Adrenal gland (tissue), 12 donors: ENCODE measurements around the gene SUCLG2. TPM values are rescaled to one million over a fixed set of nuclear protein-coding genes. Genes with fewer than 3 reads are reported as not detected.

Experiments used
- DNase-seq, 7 donors: peaks; one replicate each; pipeline ENCODE4 v3.0.0-alpha.2; 2019 to 2020
- H3K27ac ChIP-seq, 5 donors: fragments of 200-600 bp; sonication (generic) in 4 of 5; 1 replicate in 3 of 5; 2 replicates in 2 of 5; pipeline versions ENCODE4 v1.5.1 to v1.8.0; 2016 to 2020; ENCODE audit warnings: mild to moderate bottlenecking in 1 of 5
- H3K27me3 ChIP-seq: fragments of 200-600 bp; 2 replicates; pipeline ENCODE4 v1.8.0; 2021
- H3K36me3 ChIP-seq, 2 donors: fragments of 200-600 bp; replicated peaks in 1 of 2; 1 replicate in 1 of 2; 2 replicates in 1 of 2; pipeline versions ENCODE4 v1.5.1 to v1.8.0; 2018 to 2022
- H3K4me1 ChIP-seq, 2 donors: fragments of 200-600 bp; replicated peaks in 1 of 2; 1 replicate in 1 of 2; 2 replicates in 1 of 2; pipeline versions ENCODE4 v1.5.1 to v1.8.0; 2018 to 2021
- H3K4me3 ChIP-seq, 4 donors: fragments of 200-600 bp; sonication (generic) in 3 of 4; one replicate each; pipeline ENCODE4 v1.5.1; 2016 to 2018
- H3K9me3 ChIP-seq, 3 donors: fragments of 200-600 bp; sonication (generic) in 1 of 3; replicated peaks in 1 of 3; 1 replicate in 2 of 3; 2 replicates in 1 of 3; pipeline versions ENCODE4 v1.5.1 to v1.8.0; 2016 to 2021
- POLR2A ChIP-seq, 2 donors: fragments of 450-650 bp; IDR thresholded peaks; one replicate each; pipeline ENCODE4 v1.6.1; 2017; ENCODE audit warnings: antibody characterized with exemption in 2 of 2, mild to moderate bottlenecking in 2 of 2, moderate library complexity in 1 of 2
- WGBS, 4 donors: extraction: QIAGEN DNeasy Blood & Tissue Kit in 2 of 4; methylation state at CpG; one replicate each; pipeline versions ENCODE4 v1.1.5 to v1.1.7; 2013 to 2017; 5-methylcytosine and 5-hydroxymethylcytosine counted together
- intact Hi-C, 2 donors: fragments of 100-400 bp; cut with DNase I; formaldehyde crosslinking; loops; one replicate each; pipeline versions ENCODE4 v1.14.1 to v1.15.0; 2022 to 2023
- polyA plus RNA-seq, 3 donors: library from polyadenylated mRNA; stranded (reverse); fragments of 200-250 nt in 2 of 3; fragments of 350-450 nt in 1 of 3; fragmentation: Illumina TruSeq in 1 of 3; extraction: RNeasy Lipid Tissue Mini Kit (QIAGEN cat#74804) in 1 of 3; gene quantifications; one replicate each; pipeline ENCODE4 v1.2.3, GENCODE V29; 2013 to 2014
- total RNA-seq, 9 donors: library from RNA; depleted of rRNA in 4 of 9; stranded (reverse); fragments of >200 nt in 4 of 9; fragments of 120-200 nt in 1 of 9; fragmentation: NEBNext Ultra II Directional in 1 of 9; extraction: Animal tissue kit (Norgen Biotek cat#: 25700) in 1 of 9; gene quantifications; one replicate each; pipeline versions ENCODE4 v1.1.0 to v1.2.4, GENCODE V29; 2013 to 2023
- TF ChIP-seq, protein P1 (sequence below), 6 experiments: fragments of 450-650 bp in 4 of 6; fragments of 200-600 bp in 2 of 6; sonication (generic) in 1 of 6; IDR thresholded peaks; 1 replicate in 5 of 6; 2 replicates in 1 of 6; pipeline versions ENCODE4 v1.5.1 to v1.8.0; 2016 to 2021; ENCODE audit warnings: antibody characterized with exemption in 6 of 6, mild to moderate bottlenecking in 2 of 6, moderate library complexity in 1 of 6
- donor health status: healthy with polysubstance abuse.
- donor health status: Bipolar disorder and iron deficiency.
- donor health status: DM: yes; HTN: yes; CAD: no.
- donor health status: DM: no; HTN: no; CAD: no.
- donor health status: DM: no; HTN: no; CAD: no.
- donor health status: DM: yes; HTN: yes; CAD: no.

SUCLG2 gene
- total and polyA plus RNA-seq, 12 donors: 24.4 to 115 (median 69.6) TPM

DNA sequence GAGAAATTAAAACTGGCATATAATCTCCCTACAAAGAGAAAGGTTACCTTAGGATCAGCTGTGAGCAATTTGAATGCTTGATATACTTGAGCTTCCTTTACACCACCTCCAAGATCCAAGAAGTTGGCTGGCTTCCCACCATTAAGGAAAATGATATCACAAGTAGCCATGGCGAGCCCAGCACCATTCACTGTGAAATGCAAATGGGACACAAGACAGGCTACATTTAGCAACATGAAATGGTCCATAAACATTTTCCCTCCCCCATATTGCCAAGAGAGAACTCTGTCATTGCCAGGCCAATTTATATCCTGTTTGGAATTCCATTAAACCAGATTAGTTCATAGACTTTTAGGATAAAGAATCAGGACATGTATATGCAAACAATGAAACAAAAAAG lies 158.7 kb downstream of the SUCLG2 start:
- WGBS, 4 donors: 93 to 100% (median 99%) methylated on average over 1 of the region's 1 CpG
- intact Hi-C loops: no loop called here
- H3K9me3 ChIP-seq: no peaks in the 10 kb centered on the region

DNA sequence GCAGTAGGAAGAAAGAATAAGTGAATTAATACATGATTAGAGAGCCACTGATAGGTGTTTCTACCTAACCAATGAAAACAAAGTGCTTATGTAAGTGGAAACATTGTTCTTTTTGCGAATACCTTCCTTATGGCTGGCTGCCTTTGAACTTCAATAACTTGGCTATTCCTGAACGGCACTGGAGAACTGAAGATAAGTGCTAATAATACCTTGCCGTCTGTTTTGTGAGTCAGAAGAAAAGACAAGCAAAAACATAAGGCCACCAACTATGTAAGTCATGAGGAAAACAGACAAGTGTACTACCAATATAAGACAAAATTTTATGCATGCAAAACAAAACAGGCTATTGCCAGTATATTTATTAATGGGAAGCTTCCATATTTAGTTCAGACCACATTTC lies 160.6 kb downstream of the SUCLG2 start:
- TF ChIP-seq, protein P1, sequence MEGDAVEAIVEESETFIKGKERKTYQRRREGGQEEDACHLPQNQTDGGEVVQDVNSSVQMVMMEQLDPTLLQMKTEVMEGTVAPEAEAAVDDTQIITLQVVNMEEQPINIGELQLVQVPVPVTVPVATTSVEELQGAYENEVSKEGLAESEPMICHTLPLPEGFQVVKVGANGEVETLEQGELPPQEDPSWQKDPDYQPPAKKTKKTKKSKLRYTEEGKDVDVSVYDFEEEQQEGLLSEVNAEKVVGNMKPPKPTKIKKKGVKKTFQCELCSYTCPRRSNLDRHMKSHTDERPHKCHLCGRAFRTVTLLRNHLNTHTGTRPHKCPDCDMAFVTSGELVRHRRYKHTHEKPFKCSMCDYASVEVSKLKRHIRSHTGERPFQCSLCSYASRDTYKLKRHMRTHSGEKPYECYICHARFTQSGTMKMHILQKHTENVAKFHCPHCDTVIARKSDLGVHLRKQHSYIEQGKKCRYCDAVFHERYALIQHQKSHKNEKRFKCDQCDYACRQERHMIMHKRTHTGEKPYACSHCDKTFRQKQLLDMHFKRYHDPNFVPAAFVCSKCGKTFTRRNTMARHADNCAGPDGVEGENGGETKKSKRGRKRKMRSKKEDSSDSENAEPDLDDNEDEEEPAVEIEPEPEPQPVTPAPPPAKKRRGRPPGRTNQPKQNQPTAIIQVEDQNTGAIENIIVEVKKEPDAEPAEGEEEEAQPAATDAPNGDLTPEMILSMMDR (IDR thresholded peaks at IDR 0.05): no peak
- no peak for TF ChIP-seq POLR2A (IDR thresholded peaks at IDR 0.05)
- DNase-seq: no peak
- intact Hi-C loops: no loop called here
- no peaks in the 10 kb centered on the region for H3K27me3 ChIP-seq
- H3K36me3 ChIP-seq: peaks cover 0 to 5% of the 10 kb centered on the region in 2 donors
- H3K27ac ChIP-seq: no peak overlapping the region
- H3K4me1 ChIP-seq: no peaks in the 10 kb centered on the region
- H3K9me3 ChIP-seq: no peaks in the 10 kb centered on the region
- no peak overlapping the region for H3K4me3 ChIP-seq
- WGBS, 4 donors: 91 to 96% (median 93%) methylated on average over 3 of the region's 3 CpGs

More for the DNA sequence above, 158.7 kb downstream of the SUCLG2 start:
- H3K27ac ChIP-seq: no peak overlapping the region
- no peak overlapping the region for H3K4me3 ChIP-seq
- H3K27me3 ChIP-seq: no peaks in the 10 kb centered on the region
- DNase-seq: no peak
- peaks cover 0 to 5% of the 10 kb centered on the region in 2 donors for H3K36me3 ChIP-seq
- TF ChIP-seq, protein P1 (IDR thresholded peaks at IDR 0.05): no peak
- no peaks in the 10 kb centered on the region for H3K4me1 ChIP-seq

DNA sequence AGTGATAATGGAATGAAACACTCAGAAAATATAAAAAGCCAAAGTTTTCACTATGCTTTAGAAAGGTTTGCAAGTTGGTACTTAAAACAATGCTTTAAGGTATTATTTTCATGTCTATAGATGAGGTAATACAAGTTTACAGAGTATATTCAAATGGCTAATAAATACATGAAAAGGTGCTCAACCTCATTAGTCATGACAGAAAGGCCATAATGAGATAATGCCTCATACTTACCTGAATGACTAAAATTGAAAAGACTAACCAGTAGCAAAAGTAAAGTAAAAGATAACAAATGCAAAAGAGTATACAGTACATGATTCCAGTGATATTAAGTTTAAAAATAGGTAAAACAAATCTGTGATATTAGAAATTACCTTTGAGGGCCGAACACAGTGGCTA lies 163.8 kb downstream of the SUCLG2 start:
- Histone ChIP-seq H3K36me3 (peaks cover 0 to 5% of the 10 kb centered on the region in 2 donors), H3K27ac (no peak overlapping the region), H3K4me1 (peaks cover 0 to 10% of the 10 kb centered on the region in 2 donors), H3K27me3 (no peaks in the 10 kb centered on the region), H3K9me3 (no peaks in the 10 kb centered on the region), H3K4me3 (no peak overlapping the region)
- WGBS, 4 donors: 93 to 100% (median 95%) methylated on average over 1 of the region's 1 CpG
- intact Hi-C loops: no loop called here
- DNase-seq: no peak
- no peak for TF ChIP-seq POLR2A (IDR thresholded peaks at IDR 0.05)
- TF ChIP-seq, protein P1 (IDR thresholded peaks at IDR 0.05): no peak

DNA sequence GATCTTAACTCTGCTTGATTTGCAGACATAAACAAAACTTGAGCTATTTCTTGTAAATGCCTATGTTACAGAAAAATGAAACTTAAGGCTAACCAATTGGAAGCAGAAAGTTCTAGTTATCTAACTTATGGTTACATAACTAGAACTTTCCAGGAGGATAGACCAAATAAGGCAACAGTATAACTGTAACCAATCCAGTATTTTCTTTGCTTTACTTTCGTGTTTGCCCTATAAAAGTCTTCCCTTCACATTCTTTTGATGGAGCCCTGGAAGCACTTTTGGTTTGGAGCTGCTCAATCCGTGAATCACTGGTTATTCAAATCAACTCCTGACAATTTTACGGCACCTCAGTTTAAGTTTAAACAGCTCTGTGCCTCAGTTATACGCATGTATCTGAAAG lies 164.6 kb downstream of the SUCLG2 start:
- no peaks in the 10 kb centered on the region for H3K27me3 ChIP-seq
- no peak for TF ChIP-seq POLR2A (IDR thresholded peaks at IDR 0.05)
- TF ChIP-seq, protein P1 (IDR thresholded peaks at IDR 0.05): no peak
- no peak for DNase-seq
- no peak overlapping the region for H3K27ac ChIP-seq
- 82 to 92% (median 86%) methylated on average over 4 of the region's 4 CpGs for WGBS, 4 donors
- H3K4me3 ChIP-seq: no peak overlapping the region
- intact Hi-C loops: no loop called here
- no peaks in the 10 kb centered on the region for H3K9me3 ChIP-seq
- H3K4me1 ChIP-seq: peaks cover 0 to 10% of the 10 kb centered on the region in 2 donors
- peaks cover 0 to 5% of the 10 kb centered on the region in 2 donors for H3K36me3 ChIP-seq
